Activated naive CD4-positive, alpha-beta T cell treated with anti-CD3 and anti-CD28 coated beads, Interleukin-2, amount 50 U/mL, for 24 hours (primary cell): Measurements from ENCODE around the gene AVEN.
"Not testable (repeated sequence)": the region's sequence is repeated elsewhere in the genome, so short reads cannot be mapped to it uniquely, and the experiment has no call there.

Experiments
- H3K27ac Mint-ChIP-seq: one replicate; pipeline ENCODE4 v1.8.0; 2021; ENCODE audit warnings: mild to moderate bottlenecking, mixed read lengths
- H3K27me3 Mint-ChIP-seq: one replicate; pipeline ENCODE4 v1.8.0; 2021; ENCODE audit warnings: mixed read lengths
- H3K36me3 Mint-ChIP-seq: one replicate; pipeline ENCODE4 v1.8.0; 2021; ENCODE audit warnings: mixed read lengths
- H3K4me1 Mint-ChIP-seq: one replicate; pipeline ENCODE4 v1.8.0; 2021; ENCODE audit warnings: mixed read lengths
- H3K4me3 Mint-ChIP-seq: one replicate; pipeline ENCODE4 v1.8.0; 2021; ENCODE audit warnings: mild to moderate bottlenecking, mixed read lengths
- H3K9me3 Mint-ChIP-seq: one replicate; pipeline ENCODE4 v1.8.0; 2021; ENCODE audit warnings: mixed read lengths

The AVEN gene

GRCh38 chr15:34049112-34049511 is 10.1 kb upstream of the AVEN start:
- Mint-ChIP-seq H3K36me3 (peaks cover 14% of the 10 kb centered on the region), H3K27me3 (no peaks in the 10 kb centered on the region), H3K4me1 (no peaks in the 10 kb centered on the region), H3K9me3 (peaks cover 10% of the 10 kb centered on the region), H3K27ac (no peak overlapping the region), H3K4me3 (no peak overlapping the region)

GRCh38 chr15:34047893-34048775 is 9.1 kb upstream of the AVEN start:
- H3K27ac Mint-ChIP-seq = no peak overlapping the region
- no peaks in the 10 kb centered on the region for H3K4me1 Mint-ChIP-seq
- H3K27me3 Mint-ChIP-seq = no peaks in the 10 kb centered on the region
- H3K9me3 Mint-ChIP-seq = peaks cover 10% of the 10 kb centered on the region
- peaks cover 14% of the 10 kb centered on the region for H3K36me3 Mint-ChIP-seq
- H3K4me3 Mint-ChIP-seq = no peak overlapping the region

DNA sequence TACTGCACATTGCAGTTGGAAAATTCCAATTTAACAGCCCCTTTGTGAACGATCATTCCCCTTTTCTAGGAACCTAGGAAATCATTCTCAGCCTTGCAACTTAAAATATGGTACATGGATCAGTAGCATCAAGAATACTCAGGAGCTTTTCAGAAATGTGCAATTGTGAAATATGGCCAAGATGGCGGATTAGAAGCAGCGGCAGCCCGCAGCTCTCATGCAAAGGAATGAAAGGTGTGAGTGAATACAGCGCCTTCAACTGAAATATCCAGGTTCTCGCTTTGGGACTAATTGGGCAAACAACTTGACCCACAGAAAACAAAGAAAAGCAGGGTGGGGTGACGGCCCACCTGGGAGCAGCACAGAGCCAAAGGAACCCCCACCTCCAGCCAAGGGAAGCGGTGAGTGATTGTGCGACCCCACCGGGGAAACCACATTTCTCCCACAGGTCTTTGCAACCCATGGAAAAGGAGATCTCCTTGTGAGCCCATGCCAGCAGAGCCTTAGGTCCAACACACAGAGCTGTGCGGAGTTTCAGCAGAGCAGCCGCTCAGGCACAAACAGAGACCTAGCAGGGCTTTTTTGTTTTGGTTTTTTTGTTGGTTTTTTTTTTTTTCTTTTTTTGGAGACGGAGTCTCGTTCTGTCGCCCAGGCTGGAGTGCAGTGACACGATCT is 7.6 kb upstream of the AVEN start:
- H3K9me3 Mint-ChIP-seq = peaks cover 10% of the 10 kb centered on the region
- H3K4me1 Mint-ChIP-seq = no peaks in the 10 kb centered on the region
- no peaks in the 10 kb centered on the region for H3K27me3 Mint-ChIP-seq
- H3K27ac Mint-ChIP-seq = no peak overlapping the region
- H3K36me3 Mint-ChIP-seq = peaks cover 14% of the 10 kb centered on the region
- no peak overlapping the region for H3K4me3 Mint-ChIP-seq

GRCh38 chr15:34043813-34044212 is 4.8 kb upstream of the AVEN start:
- Mint-ChIP-seq H3K27me3 (no peaks in the 10 kb centered on the region), H3K4me1 (peaks cover 13% of the 10 kb centered on the region), H3K27ac (peak overlapping the region; percentile 13), H3K36me3 (no peaks in the 10 kb centered on the region), H3K4me3 (no peak overlapping the region), H3K9me3 (no peaks in the 10 kb centered on the region)

DNA sequence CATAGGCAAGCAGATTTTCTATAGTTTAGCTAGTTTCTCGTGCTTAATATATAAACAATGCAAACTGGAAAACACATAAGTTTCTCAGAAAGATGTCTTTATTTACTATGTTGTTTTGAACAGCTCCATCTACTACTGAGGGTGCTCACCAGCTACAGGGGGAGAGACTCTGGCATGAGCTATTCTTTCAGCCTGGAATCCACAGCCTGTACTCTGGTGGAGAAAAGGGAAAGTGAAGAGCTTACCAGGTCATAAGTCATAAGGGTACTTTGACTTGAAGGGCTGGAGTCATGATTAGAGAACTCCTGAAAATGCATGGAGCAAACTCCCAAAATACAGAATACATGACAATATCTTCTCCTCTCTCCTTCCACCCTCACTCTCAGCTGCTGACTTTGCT is 4.4 kb upstream of the AVEN start:
- Mint-ChIP-seq H3K36me3 (no peaks in the 10 kb centered on the region), H3K27ac (no peak overlapping the region), H3K4me3 (no peak overlapping the region), H3K27me3 (no peaks in the 10 kb centered on the region), H3K4me1 (peaks cover 13% of the 10 kb centered on the region), H3K9me3 (no peaks in the 10 kb centered on the region)

DNA sequence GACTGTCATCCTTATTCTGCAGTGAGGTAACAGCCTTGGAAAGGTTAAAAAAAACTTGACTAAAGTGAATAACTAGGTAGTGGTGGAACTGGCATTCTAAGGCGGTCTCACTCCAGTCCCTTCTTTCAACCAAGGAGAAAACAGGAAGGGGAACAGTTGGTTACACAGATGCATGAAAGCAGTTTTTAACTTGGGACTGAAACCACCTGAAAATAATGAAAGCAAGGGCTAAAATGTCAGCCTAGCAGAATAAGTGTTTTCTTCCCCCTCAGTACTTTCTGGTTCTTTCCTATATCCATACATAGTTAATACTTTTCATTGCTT is 748 bp upstream of the AVEN start:
- Mint-ChIP-seq H3K9me3 (no peaks in the 10 kb centered on the region), H3K36me3 (no peaks in the 10 kb centered on the region), H3K4me3 (peak overlapping the region; percentile 86), H3K4me1 (peaks cover 23% of the 10 kb centered on the region), H3K27me3 (no peaks in the 10 kb centered on the region), H3K27ac (peak overlapping the region; percentile 96)

GRCh38 chr15:34038023-34038870 is 757 bp downstream of the AVEN start:
- Mint-ChIP-seq H3K4me1 (peaks cover 23% of the 10 kb centered on the region), H3K36me3 (no peaks in the 10 kb centered on the region), H3K27me3 (no peaks in the 10 kb centered on the region), H3K27ac (peak overlapping the region; percentile 96), H3K4me3 (peak overlapping the region; percentile 91), H3K9me3 (no peaks in the 10 kb centered on the region)

DNA sequence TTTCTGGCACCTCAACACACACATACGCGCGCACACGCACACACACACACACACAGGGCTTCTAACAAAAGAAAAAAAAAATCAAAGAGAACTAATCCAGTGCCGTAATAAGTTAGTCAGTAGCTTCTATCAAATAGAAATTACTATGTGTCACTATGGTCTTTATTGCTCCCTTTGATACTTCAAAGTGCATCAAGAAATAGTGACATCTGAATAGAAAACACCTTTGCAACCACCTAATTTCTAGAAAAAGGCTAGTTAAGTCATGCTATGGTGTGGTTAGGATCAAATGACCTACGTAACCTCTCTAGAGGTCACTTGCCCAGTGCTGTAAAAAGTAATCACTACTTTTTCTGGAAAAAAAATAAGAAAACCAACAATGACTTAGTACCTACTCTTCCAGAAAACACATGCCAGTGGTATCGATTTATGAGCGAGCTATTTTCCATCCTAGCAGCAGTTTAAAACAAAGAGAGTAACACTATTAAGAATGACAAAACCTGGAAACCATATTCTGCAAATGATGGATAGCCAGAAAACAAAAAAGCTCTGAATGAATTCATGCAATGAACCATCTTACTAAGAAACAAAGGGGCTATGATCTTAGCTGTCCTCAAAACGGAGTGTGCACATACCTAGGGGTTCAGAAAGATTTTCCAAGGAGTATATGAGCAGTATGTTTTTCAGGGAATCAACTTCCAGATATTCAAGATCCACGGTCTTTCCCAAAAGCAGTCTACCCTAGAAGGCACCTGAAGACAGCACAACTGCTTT is 6.8 kb downstream of the AVEN start:
- Mint-ChIP-seq H3K36me3 (peaks cover 6% of the 10 kb centered on the region), H3K4me1 (peaks cover 6% of the 10 kb centered on the region), H3K9me3 (no peaks in the 10 kb centered on the region), H3K27me3 (no peaks in the 10 kb centered on the region), H3K27ac (peak overlapping the region; percentile 57), H3K4me3 (no peak overlapping the region)

DNA sequence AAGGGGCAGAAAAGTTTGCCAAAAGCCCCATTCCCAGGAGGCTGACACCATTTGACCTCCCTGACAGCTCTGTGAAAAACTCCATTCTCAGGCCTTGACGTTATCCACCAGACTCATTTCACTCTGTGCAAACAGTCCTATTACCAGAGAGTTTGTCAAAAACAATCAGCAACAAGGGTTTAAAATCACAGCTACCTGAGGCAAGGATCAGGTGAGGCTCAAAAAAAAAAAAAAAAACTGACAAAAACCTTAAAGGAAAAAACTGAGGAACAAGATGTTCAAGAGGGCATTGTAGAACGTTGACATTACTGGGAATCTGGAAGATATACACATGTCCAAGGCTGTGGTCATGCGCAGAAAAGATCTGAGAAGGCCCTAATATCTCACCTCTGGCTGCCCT is 11.4 kb downstream of the AVEN start:
- no peaks in the 10 kb centered on the region for H3K9me3 Mint-ChIP-seq

GRCh38 chr15:34025252-34025651 is 13.8 kb downstream of the AVEN start:
- no peaks in the 10 kb centered on the region for H3K4me1 Mint-ChIP-seq
- no peaks in the 10 kb centered on the region for H3K27me3 Mint-ChIP-seq
- H3K4me3 Mint-ChIP-seq = no peak overlapping the region
- H3K36me3 Mint-ChIP-seq = peaks cover 14% of the 10 kb centered on the region
- no peak overlapping the region for H3K27ac Mint-ChIP-seq
- H3K9me3 Mint-ChIP-seq = no peaks in the 10 kb centered on the region

More for the DNA sequence above, 11.4 kb downstream of the AVEN start:
- Mint-ChIP-seq H3K36me3 (peaks cover 10% of the 10 kb centered on the region), H3K4me1 (peaks cover 4% of the 10 kb centered on the region), H3K27me3 (no peaks in the 10 kb centered on the region), H3K27ac (no peak overlapping the region), H3K4me3 (no peak overlapping the region)

DNA sequence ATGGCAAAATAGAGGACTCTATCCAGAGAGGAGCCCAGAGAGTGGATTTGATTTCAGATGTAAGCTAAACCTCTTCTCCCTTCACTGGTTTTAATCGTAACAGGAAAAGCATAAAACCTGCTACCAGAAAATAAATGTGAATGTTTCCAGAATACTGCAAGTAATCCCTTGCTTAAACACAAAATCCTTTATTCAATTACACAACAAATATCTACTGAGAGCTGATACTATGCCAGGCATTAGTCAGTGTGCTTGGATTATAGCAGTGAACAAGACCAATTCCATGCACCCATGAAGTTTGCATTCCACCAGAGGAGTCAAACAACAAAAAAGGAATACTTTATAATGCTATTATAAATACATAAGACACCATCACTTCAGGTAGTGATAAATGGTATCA is 15.1 kb downstream of the AVEN start:
- Mint-ChIP-seq H3K36me3 (peaks cover 12% of the 10 kb centered on the region), H3K4me3 (no peak overlapping the region), H3K27me3 (no peaks in the 10 kb centered on the region), H3K4me1 (no peaks in the 10 kb centered on the region), H3K27ac (no peak overlapping the region), H3K9me3 (no peaks in the 10 kb centered on the region)

DNA sequence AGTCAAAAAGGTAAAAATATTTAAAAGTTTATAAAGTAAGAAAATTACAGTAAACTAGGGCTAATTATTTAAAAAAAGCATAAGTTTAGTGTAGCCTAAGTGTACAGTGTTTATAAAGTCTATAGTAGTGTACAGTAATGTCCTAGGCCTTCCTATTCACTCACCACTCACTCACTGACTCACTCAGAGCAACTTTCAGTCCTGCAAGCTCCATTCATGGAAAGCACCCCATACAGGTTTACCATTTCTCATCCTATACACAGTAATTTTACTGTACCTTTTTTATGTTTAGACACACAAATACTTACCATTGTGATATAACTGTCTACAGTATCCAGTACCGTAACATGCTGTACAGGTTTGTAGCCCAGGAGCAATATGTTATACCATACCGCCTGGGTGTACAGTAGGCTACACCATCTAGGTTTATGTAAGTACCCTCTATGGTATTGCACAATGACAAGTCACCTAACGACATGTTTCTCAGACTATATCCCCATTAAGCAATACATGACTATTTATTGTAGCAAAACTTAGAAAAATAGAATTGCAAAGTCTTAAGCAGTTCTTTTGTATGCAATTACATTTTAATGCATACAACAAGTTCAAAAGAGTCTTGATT is 19.5 kb downstream of the AVEN start:
- Mint-ChIP-seq H3K27me3 (no peaks in the 10 kb centered on the region), H3K36me3 (peaks cover 14% of the 10 kb centered on the region), H3K27ac (no peak overlapping the region), H3K4me3 (no peak overlapping the region), H3K4me1 (peaks cover 19% of the 10 kb centered on the region), H3K9me3 (no peaks in the 10 kb centered on the region)

DNA sequence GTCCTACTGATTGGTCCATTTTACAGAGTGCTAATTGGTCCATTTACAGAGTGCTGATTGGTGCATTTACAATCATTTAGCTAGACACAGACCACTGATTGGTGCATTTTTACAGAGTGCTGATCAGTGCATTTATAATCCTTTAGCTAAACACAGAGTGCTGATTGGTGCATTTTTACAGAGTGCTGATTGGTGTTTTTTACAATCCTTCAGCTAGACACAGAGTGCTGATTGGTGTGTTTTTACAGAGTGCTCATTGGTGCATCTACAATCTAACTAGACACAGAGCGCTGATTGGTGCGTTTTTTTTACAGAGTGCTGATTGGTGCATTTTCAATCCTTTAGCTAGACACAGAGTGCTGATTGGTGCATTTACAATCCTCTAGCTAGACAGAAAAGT is 20.3 kb downstream of the AVEN start:
- not testable (repeated sequence) for H3K27me3 Mint-ChIP-seq, H3K9me3 Mint-ChIP-seq, H3K36me3 Mint-ChIP-seq, H3K27ac Mint-ChIP-seq, H3K4me3 Mint-ChIP-seq
- peaks cover 19% of the 10 kb centered on the region for H3K4me1 Mint-ChIP-seq

GRCh38 chr15:34018021-34018645 is 20.9 kb downstream of the AVEN start:
- Mint-ChIP-seq H3K27ac (no peak overlapping the region), H3K27me3 (no peaks in the 10 kb centered on the region), H3K4me3 (peak overlapping the region; percentile 45), H3K36me3 (peaks cover 12% of the 10 kb centered on the region), H3K4me1 (peaks cover 19% of the 10 kb centered on the region), H3K9me3 (no peaks in the 10 kb centered on the region)
